Medulla oblongata (tissue), 1 donor: ENCODE results near the gene CRLF3.
"Not testable (repeated sequence)": the region's sequence is repeated elsewhere in the genome, so short reads cannot be mapped to it uniquely, and the experiment has no call there.

Experiments used
- DNase-seq: peaks from one replicate; pipeline ENCODE4 v3.0.0-alpha.2; 2015; ENCODE audit errors: extremely low spot score

CRLF3 gene

DNA sequence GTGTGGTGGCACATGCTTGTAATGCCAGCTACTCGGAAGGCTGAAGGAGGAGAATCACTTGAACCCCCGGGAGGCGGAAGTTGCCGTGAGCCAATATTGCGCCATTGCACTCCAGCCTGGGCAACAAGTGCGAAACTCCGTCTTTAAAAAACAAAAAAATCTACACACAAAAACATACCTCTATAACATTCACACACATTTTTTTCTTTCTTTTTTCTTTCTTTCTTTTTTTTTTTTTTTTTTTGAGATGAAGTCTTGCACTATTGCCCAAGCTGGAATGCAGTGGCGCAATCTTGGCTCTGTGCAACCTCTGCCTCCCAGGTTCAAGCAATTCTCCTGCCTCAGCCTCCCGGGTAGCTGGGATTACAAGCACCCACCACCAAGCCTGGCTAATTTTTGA lies 9.6 kb downstream of the CRLF3 start:
- not testable (repeated sequence) for DNase-seq

DNA sequence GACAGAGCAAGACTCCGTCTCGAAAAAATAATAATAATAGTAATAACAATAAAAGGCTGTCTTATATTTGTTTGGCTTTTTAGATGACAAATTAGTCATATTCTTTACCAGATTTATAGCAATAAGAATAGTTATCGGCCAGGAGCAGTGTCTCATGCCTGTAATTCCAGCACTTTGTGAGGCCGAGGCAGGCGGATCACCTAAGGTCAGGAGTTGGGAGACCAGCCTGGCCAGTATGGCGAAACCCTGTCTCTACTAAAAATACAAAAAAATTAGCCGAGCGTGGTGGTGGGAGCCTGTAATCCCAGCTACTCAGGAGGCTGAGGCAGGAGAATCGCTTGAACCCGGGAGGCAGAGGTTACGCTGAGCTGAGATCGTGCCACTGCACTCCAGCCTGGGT lies 10.3 kb downstream of the CRLF3 start:
- DNase-seq, result not testable (repeated sequence)

DNA sequence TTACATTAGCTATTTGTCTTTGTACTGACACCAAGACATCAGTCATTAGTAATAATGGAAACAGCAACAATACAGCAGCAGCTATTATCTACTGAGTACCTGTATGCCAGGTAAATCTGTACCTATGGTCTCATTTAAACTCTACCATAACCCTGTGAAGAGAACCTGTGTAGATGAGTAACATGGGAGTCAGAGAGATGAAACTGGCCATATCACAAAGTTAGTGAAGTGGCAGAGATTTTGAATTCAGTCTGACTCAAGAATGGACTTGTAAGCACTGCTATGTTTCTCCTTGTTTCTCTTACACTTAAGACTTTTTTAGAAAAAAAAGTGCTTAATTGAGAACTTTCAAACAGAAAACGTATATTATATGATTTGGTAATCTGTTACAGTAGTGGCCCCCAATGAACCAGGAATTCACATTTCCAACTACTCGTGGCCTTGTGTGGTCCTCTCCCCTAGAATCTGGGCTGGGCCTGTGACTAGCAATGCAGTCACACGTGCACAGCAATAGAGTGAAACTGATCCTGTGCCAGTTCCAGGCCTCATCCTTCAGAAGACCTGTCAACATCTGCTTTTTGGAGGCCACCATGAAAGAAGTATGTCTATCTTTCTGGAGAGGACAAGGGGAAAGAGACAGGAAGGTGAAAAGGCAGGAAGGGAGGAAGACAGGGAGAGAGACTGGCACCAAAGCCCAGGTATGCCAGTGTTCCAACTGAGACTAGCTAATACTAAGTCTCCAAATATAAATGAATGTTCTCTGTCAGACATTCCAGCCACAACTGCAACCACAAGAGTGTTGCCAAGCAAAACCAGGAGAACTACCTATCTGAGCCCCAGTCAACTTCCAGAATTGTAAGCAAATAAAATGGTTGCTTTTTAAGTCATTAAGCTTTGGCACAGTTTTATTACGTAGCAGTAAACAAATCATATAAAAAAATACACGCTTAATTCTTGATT lies 12.0 kb downstream of the CRLF3 start:
- peak; percentile 20 for DNase-seq

DNA sequence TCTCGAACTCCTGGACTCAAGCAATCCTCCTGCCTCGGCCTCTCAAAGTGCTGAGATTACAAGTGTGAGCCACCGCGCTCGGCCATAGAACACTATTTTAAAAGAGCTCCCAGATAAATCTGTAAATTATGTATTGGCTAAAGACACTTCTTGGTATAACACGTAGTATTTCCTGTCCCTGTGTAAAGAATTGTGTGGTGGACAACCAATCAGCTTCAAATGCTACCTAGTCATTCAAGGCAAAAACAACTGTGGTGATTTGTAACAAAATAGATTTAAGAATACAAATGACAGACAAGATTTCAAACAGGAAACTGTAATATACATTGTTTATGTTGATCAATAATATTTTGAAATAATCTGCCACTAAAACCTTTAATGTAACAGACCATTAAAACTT lies 14.6 kb downstream of the CRLF3 start:
- DNase-seq, result no peak

DNA sequence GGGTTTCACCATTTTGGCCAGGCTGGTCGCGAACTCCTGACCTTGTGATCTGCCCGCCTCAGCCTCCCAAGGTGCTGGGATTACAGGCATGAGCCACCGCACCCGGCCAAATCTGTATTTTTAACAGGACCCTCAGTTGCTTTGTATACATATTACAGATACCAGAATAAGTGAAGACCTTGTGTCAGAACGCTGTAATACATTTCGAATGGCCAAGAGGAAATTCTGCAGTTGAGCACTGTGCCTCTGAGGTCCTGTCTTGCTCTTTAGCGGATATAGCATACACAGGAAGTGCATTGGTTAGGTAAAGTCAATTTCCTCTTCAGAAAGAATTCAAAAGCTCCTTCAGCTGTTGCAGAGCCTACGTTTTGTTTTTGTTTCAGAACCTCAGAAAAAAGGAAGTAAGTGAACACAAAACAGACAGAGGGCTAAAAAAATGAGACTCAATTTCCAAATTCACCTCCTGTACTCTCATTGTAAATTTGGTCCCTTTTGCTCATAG lies 15.7 kb downstream of the CRLF3 start:
- peak; percentile 73 for DNase-seq

GRCh38 chr17:30807896-30808295 lies 16.6 kb downstream of the CRLF3 start:
- no peak for DNase-seq

DNA sequence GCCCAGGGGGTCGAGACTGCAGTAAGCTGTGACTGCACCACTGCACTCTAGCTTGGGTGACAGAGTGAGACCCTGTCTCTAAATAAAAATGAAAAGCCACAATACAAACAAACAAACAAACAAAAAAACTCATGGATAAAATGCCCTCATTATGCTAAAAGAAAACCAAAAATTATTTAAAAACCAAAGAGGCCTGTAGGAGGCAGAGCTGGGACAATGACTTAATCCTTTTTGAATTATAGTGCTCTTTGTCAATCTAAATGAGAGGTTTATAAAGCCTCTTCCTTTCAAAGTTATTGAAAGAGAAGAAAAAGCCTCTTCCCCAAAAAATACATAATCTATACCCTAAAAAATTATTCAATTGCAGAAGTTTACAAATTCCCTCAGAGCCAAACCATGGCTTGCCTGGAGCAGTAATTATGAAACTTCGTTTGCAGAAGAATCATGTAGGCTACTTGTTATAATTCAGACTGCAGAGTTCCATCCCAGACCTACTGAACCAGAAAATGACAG lies 18.5 kb downstream of the CRLF3 start:
- DNase-seq, result no peak

GRCh38 chr17:30801671-30802070 lies 22.8 kb downstream of the CRLF3 start:
- DNase-seq, result no peak

DNA sequence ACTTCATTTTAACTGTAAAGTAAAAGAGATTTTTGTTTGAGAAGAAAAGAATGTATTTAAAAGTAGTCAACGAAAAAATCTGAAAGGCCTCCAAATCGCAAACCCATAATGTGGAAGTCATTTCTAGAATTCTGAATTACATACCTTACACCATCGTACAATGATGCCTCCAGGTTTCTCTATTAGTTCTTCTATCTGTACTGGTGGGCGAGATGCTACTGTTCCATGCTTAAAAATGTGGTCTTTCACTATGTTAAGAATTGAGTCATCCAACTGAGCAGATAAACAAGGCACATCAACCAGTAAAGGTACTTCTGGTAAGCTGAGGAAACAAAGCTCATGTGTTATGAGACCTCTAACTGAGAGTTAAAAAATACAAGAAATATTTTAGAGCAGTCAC lies 28.5 kb downstream of the CRLF3 start:
- no peak for DNase-seq

GRCh38 chr17:30794372-30794771 lies 30.1 kb downstream of the CRLF3 start:
- no peak for DNase-seq

DNA sequence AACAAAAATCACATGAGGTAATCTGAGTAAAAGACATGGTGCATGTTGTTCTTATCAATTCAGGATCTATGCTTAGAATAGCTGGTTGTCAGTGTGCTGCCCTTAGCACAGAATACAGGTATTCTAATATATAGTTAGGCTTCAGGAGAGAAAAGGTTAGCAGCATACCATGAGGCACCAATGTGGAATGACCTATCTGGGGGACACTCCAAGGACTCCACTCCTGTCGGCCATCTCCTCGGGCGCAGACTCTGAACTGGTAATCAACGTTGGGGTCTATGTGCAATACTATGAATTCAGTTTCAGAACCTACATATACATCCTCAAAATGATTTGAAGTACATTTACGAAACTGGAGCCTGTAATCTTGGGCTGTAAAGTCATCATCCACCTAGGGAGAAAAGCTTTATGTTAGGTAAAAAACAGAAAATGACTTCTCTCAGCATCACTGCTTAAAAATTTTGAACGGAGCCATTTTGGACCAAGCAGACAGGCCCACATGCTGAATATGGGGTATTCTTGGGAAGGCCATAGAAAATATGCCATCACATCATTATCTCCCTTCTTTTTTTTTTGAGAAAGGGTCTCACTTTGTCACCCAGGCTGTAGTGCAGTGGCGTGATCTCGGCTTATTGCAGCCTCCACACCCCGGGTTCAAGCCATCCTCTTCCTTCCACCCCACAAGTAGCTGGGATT lies 31.1 kb downstream of the CRLF3 start:
- DNase-seq, result no peak

- no peak for DNase-seq
Measured at GRCh38 chr17:30790279-30790678, 34.2 kb downstream of the CRLF3 start.

DNA sequence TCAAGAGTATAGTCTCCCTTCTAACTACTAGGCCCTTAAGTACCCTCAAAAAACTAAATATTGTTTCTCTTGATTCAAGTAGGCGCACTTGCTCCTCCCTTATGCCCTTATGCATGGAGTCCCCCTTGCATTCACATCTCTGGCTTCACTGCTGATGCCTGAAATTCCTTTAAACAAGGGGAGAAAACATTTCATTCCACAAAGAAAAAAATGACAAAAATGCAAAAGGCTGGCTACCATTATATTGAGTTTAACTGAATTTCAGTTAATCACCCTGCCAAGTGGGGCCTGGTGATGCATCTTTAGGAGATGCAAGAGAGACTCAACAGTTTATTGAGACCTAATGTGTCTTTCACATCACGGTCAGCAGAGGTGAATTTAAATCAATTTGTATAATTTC lies 35.6 kb downstream of the CRLF3 start:
- DNase-seq, result no peak

DNA sequence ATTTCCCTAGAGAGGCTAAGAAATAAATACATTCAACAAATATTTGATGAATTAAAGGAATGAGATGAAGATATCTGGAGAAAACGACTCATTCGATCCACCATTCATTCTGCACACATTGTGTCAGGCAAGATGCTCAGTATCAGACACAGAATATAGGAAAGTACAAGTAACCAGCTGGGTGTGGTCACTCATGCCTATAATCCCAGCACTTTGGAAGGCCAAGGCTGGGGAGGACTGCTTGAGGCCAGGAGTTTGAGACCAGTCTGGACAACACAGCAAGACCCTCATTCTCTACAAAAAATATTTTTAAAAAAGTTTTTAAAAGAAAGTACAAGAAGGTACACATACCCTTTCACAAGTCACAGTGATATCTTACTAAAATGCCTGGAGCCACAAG lies 42.3 kb downstream of the CRLF3 start:
- no peak for DNase-seq

DNA sequence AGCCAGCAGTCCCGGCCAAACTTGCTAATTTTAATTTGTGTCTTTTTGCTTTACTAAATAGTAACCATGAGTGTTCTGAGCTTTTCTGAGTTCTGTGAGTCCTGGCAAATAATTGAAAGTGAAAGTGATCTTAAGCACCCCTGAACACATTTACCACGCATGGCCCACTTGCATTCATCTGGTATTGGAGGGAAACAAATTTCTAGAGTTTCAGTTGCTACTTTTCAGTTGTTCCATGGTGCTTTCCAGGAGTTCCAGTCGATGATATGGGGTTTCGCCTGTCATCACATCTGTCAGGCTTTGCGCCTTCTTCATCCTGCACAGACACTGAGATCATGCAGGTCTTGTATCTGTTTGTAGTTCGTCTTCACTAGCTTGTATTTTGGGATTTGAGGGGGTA lies 44.1 kb downstream of the CRLF3 start:
- no peak for DNase-seq

DNA sequence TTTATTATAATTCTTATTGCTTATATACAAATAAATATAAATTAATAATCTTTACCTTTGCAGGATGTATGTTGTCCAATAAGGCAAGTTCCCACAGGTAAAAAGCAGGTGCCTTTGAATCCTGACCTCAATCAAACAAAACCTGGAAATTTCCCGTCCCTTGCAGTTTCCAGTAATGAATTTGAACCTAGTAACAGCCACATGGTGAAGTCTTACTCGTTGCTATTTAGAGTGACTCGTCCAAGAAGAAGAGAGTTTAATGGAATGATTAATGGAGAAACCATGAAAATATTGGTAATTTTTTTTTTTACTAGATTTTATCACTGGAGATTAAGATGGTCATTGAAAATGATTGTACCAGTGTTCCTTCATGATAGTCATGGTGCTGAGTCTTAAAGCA lies 55.7 kb downstream of the CRLF3 start:
- DNase-seq, result not testable (repeated sequence)

GRCh38 chr17:30767641-30768404 lies 56.7 kb downstream of the CRLF3 start:
- DNase-seq, result not testable (repeated sequence)

DNA sequence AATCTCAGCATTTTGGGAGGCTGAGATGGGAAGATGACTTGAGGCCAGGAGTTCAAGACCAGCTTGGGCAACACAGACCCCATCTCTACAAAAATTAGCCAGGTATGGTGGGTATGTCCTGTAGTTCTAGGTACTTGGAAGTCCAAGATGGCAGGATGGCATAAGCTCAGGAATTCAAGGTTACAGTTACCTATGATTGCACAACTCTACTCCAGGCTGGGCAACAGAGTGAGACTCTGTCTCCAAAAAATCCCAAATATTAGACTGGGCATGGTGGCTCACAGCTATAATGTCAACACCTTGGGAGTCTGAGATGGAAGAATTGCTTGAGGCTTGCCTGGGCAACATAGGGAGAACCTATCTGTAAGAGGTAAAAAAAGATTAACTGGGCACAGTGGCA lies 63.4 kb downstream of the CRLF3 start:
- no peak for DNase-seq

GRCh38 chr17:30753291-30753690 lies 71.2 kb downstream of the CRLF3 start:
- DNase-seq, result not testable (repeated sequence)

- DNase-seq, result not testable (repeated sequence)
Measured at GRCh38 chr17:30750982-30751381, 73.5 kb downstream of the CRLF3 start.

GRCh38 chr17:30747621-30748020 lies 76.9 kb downstream of the CRLF3 start:
- DNase-seq, result not testable (repeated sequence)

DNA sequence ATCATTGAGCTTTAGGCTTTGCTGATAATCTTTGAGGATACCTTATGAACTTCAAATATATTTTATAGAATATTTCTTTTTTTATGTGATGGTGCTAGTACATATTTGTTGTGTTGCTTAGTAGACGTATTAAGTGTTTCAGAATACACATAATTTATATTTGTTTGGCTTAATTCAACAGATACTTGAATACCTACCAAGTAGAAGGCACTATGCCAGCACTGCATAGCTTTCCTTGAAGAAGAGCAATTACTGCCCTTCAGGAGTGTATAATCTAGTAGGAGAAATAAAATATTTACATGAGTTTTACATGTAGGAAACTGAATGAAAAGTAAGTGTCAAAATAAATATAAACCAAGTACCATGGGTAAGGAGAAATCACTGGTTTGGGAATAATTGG lies 81.8 kb downstream of the CRLF3 start:
- not testable (repeated sequence) for DNase-seq
